ENCODE measurements around the gene NR2E3.

- TF ChIP-seq CTCF (IDR thresholded peaks at IDR 0.05) (no peak), POLR2A (IDR thresholded peaks at IDR 0.05) (no peak)
These were observed 43.2 kb downstream of the NR2E3 start for GRCh38 chr15:71853543-71853942.
